Gastroesophageal sphincter (tissue), 3 donors: ENCODE measurements around the gene STAT5A.

Experiments used
- EP300 ChIP-seq: sonication (generic); formaldehyde crosslinking; IDR thresholded peaks from one replicate; pipeline ENCODE4 v1.6.1; 2017; ENCODE audit warnings: antibody characterized with exemption, mild to moderate bottlenecking
- TF ChIP-seq, protein P1 (sequence below), 4 experiments: fragments of 200-600 bp in 2 of 4; fragments of 450-650 bp in 2 of 4; sonication (generic) in 1 of 4; IDR thresholded peaks; one replicate each; pipeline ENCODE4 v1.5.1; 2017 to 2019; ENCODE audit warnings: antibody characterized with exemption in 4 of 4, mild to moderate bottlenecking in 2 of 4, moderate library complexity in 2 of 4

GRCh38 chr17:42359133-42359532 lies 70.8 kb downstream of the STAT5A start:
- TF ChIP-seq, protein P1, sequence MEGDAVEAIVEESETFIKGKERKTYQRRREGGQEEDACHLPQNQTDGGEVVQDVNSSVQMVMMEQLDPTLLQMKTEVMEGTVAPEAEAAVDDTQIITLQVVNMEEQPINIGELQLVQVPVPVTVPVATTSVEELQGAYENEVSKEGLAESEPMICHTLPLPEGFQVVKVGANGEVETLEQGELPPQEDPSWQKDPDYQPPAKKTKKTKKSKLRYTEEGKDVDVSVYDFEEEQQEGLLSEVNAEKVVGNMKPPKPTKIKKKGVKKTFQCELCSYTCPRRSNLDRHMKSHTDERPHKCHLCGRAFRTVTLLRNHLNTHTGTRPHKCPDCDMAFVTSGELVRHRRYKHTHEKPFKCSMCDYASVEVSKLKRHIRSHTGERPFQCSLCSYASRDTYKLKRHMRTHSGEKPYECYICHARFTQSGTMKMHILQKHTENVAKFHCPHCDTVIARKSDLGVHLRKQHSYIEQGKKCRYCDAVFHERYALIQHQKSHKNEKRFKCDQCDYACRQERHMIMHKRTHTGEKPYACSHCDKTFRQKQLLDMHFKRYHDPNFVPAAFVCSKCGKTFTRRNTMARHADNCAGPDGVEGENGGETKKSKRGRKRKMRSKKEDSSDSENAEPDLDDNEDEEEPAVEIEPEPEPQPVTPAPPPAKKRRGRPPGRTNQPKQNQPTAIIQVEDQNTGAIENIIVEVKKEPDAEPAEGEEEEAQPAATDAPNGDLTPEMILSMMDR (IDR thresholded peaks at IDR 0.05): no peak
- TF ChIP-seq EP300: no peak
